ENCODE measurements around the gene IL2RA.
"Not testable (repeated sequence)": the region's sequence is repeated elsewhere in the genome, so short reads cannot be mapped to it uniquely, and the experiment has no call there.

The IL2RA gene

DNA sequence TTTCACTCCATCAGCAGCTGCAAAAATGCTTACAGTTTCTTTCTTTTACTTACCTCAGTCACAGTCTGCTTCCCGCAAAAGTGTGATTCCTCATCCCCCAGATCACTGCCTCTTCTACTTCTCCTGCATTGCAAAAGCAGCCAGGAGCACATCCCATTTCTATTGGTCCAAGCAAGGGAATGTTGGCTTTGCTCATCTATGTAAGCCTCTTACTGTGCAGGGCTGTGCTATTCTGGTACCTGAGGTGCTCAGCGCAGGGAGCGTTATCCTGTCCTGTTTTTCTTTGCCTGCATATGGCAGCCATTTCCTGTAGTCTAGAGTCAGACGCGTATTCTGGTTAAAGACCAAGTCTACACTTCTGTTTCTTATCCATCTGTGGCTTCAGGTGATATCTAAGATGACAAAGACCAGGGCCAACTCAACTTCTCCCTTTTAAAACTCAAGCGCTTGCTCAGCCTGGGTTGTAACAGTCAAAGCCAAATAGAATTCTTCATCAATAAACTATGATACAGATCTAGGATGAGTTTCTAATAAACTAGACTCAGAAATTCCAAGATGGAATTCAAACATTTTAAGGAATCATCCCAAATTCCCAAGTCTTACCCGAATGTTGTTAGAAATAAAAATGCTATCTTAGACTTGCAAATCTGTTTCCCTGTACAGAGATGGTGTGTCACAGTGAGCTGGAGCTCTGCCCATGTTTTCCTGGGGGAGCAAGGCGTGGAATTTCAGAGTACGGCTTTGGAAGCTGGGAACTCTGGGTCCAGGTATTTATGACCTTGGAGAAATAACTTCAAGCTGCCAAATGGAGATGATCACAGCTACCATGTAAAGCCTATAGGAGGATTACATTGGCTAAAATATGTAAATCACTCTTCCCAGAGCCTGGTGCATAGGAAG lies 20.6 kb upstream of the IL2RA start:
- no peak for DNase-seq

DNA sequence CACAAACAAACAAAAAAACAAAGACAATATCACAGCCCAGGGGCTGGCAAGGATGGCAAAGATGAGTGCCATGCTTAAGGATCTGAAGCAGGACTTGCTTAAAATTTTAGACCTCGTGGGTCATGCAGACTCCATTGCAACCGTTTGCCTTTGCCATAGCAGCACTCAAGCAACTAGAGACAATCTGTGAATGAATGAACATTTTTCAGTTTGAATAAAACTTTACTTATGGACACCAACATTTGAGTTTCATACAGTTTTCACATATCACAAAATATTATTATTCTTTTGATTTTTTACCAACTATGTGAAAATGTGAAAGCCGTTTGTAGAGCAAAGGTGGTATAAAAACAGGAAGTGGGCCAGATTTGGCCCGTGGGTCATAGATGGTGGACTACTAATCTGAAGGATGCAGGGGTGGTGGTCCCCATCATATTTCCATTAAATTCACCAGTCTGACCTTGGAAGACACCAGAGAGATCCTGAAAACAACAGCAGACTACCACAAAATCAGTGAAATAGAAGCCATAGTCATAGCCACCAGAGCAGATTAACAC lies 18.3 kb upstream of the IL2RA start:
- DNase-seq, result no peak

DNA sequence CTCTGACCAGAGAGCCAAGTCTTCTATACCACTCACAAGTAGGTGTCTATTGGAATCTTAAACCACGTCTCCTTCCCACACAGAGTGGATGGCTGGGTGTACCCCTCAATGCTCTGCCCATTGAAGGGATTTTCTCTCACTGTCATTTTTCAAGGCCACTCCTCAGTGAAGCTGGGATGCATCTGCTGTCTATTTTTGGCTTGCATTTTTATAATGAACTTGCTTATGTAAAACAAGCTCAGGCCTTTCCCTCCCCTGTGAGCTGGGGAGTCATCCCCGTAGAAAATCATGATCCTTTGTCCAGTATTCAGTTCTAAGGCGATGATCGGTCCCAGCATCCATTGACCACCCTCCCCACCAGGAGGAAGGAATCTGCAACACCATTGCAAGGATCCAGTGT lies 16.9 kb upstream of the IL2RA start:
- DNase-seq, result no peak

DNA sequence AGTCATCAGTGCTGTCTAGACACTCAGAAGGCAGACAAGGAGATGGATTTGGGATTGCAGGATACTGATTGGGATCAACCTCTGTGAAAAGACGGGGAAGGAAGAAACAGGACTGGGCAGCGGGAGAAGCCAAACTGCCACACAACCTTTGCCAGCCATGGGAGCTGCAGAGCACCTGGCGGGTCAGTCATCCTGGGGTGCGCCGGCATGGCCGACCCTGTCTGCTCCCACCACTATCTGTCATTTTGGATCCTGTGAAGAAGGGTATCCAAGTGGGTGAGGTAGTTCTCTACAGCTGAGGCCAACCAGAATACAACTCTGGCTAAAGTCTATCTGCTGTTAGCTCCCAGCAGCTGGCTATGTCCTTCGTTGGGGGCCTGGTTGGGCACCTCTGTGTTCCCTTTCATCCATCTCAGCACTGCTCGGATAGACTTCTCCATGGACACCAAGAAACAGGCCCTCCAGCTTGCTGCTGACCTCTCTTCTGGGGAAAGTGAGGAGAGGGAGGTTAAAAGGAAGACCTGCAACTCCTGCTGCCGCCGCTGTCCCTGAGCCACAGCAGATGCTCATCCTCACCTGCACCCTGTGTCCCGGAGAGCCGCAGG lies 15.0 kb upstream of the IL2RA start:
- DNase-seq, result no peak

DNA sequence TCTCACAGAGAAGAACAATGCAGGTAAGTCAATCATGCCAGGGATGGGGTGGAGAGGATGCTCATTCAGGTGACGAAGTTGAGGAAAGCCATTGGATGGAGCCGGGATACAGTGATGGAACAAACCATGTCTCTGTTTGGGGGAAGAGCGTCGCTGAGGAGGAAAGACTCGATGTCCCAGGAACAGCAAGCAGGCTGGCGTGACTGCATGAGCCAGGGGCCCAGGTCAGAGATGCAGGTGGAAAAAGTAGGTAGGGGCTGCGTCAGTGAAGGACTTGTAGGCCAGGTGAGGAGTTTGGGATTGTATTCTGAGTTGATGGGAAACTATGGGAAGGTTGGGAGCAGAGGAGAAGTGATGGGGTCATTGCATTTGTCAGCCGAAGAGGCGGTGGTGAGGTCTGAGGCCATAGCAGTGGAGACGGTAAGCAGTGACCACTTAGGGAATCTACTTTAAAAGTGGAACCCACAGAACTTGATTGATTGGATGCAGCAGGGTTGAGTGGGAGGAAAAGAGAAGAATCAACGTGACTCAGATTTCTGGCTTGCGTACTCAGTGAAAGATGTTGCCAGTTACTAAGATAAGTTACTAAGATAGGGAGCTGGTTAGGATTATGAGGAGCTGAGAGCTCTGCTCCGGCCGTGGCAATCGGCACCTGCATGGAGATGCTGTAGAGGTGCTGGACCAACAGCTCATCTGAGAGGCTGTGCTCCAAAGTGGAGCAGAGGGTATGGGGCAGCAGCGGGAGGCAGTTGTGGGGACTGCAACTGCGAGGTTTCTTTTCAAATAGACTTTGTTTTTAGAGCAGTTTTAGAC lies 12.5 kb upstream of the IL2RA start:
- DNase-seq, result no peak

DNA sequence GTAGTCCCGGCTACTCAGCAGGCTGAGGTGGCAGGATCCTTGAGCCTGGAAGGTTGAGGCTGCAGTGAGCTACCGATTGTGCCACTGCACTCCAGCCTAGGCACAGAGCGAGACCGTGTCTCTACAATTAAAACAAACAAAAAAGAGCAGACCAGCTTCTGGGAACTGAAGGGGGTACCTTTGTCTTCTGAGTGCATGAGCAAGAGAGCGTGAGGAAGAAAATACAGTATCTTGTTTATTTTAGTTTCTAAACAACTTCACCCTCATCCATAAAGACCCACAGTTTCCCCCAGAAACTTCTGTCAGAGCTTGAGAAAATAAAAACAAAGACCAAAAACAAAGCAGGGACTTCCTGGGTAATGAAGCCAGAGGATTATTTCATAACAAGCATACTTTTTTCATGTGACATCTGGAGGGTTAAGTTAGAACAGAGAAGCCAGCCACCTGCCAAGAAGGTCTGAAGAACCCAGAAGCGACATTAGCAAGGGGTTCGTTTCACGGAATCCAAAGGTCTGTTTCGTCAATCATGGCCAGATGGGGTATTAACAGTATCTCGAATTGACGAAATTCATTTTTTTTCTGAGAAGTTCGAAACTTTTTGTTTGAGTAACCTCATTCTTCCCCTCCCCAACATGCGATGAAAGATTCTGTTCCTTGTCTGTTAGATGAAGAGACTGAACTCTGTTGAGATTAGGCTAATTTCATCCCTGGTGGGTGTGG lies 10.2 kb upstream of the IL2RA start:
- DNase-seq, result no peak

DNA sequence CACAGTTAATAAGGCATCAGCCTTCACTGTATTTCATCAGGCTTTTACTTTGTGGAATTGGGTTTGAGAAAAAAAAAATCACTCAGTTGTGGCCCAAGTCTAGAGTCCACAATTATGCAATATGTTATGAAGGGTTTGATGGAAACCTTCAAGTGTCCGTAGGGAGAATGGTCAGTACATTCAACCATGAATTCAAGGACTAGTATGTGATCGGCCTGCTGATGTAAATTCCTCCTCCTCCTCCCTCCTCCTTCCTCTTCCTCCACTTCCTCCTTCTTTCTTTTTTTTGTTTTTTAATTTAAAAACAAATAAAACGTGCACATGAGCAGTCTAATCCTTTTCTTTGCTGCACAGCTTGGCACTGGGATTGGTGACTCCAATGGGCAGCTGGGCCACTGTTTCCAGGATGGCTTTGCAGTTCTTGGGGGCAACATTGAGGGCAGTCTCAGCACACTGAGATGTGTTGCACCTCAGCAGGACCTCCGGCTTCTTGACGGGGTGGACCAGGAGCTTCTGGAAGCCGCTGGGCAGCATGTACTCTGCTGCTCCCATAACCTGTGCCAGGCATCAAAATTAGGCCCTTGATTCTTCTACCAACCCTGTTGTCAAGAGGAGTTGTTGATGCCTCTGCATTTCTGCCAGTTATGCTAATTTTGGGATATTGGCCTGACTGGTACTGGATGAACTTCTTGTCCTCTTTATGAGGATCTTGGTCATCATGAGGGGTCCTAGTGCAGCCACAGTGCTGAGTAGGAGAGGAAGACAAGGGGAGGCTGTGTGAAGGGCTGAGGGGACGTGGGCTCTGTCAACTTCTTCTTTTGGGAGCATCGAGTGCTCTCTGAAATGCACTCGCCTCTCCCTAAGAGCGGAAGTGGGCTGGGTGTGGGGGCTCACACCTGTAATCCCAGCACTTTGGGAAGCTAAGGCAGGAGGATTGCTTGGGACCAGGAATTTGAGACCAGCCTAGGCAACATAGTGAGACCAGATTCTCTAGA lies 9.3 kb upstream of the IL2RA start:
- no peak for DNase-seq

DNA sequence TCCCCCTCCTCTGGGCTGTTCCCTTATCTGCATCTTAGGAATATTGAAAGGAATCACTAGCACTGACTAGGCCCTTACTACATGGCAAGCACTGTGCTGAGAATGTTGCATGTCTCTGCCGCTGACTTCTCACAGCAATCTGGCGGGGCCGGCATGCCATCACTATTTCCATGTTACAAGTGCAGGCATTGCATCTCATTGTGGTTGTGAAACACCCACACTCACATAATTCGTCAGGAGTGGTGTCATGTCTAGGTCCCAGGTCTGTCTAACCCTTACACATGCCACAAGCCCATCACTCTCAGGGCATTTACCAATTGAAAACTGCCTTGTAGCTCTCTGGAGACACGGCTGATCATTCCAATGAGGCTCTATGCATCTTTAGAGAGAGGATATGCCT lies 8.5 kb upstream of the IL2RA start:
- DNase-seq, result no peak

DNA sequence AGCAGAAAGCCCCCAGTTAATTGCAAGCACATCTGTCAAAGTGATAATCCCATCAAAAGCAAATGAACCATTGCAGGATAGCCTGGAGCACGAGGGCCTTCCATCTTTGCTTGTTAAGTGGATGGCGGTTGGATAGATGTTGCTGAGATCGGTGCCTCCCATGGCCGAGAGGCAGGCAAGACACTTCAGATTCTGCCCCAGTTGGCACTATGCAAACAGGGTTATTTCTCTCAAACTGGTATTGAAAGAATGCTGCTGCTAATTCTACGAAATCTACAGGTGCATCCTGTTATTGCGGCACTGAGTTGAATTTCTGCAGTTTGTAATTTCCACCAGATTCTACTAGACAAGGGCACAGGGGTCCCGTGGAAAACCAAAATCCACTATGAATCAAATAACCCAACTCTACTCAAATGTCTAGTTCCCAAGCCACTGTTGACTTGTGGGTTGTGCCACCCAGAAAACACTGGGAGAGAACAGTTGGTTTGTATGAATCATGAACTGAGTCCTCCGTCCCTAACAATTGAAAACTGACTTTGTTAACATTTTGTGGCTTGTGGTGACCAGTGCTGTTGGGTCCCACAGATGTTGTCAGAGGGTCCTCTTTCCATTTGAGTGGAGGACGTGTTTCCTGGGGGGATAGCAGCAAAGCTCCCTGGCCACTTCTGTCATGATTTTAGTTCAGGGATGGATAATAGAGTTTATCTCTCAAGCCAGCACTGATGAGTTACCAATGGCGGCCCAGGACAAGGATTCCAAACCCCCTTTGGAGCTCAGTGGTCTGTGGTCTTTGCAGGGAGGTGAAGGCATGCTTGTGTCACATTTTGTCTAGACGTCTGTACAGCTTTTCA lies 7.1 kb upstream of the IL2RA start:
- no peak for DNase-seq

DNA sequence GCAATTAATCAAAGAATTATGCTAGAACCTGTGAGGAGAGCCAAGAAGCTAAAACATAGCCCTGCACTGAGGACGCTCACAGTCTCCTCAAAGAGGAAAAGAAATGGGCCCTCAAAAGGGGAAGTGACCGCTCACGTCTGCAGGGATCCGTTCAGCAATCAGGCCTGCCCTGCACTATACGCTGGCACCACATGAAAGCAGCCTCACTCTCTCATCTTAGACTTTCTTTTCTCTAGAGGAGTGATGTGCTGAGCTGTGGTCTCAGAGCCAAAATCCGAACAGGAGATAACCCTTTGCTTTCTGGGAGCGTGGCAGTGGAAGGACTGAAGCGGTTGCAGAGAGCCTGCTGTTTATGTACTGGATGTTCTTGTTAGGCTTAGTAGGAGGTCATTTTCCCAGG lies 6.3 kb upstream of the IL2RA start:
- no peak for DNase-seq

DNA sequence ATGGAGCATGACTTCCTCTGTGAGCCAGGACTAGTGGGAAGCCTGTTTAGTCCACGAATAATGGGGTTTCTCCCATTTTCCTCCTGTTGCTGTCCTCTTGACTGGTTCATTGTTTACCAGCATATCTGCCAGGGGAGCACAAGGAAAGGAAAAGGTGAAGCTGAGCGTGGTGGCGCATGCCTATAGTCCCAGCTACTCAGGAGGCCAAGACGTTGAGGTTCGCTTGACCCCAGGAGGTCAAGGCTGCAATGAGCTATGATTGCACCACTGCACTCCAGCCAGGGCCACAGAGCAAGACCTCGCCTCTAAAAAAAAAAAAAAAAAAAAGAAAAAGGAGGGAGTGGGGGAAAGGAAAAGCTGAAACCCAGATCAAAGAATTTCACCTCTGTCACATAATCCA lies 5.8 kb upstream of the IL2RA start:
- no peak for DNase-seq

DNA sequence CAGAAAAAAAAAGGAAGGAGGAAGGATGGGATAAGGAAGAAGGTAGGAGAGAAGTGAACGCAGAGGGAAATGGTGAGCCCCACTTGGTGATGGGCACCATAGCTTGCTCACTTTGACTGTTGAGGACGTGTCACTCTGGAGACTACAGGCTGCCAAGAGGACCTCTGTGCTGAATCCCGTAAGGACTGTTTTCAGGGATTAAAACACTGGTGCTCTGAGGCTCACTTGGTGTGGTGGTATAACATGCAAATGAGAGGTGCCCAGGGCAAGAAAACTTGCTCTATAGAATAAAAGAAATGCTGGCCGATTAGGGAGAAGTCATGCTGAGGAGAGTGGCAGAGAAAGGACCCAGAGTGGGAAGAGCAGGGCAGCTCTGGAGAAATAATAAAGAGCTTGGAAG lies 5.3 kb upstream of the IL2RA start:
- no peak for DNase-seq

DNA sequence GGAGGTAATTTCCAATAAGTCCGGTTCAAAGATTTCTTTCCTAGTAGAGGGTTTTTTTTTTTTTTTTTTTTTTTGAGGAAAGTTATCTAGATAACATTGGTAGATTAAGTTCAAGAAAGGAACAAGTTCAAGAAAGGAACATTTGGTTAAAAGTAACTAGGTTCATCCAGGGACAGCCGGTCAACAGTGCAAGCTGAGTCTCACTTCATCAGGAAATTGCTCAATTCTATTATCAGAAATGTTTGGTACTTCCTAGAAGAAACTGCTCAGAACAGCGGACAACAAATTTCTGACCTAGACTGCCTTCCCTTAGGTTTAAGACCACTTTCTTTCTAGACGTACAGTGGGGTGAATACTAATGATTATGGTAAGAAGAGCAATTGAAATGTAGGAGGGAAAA lies 3.7 kb upstream of the IL2RA start:
- no peak for DNase-seq

DNA sequence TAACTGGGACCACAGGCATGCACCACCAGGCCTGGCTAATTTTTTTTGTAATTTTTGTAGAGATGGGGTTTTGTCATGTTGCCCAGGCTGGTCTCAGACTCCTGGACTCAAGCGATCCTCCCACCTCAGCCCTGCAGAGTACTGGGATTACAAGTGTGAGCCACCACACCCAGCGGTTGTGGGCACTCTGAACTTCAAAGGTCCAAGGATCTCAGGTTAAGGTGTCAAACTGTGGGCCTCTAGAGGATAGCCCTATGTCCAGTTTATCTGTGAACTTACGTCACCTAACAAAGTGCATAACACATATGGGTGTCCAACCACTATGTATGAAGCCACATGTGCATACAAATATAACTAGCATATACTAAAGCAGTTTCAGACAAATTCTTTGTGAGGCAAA lies 3.2 kb upstream of the IL2RA start:
- DNase-seq, result no peak

DNA sequence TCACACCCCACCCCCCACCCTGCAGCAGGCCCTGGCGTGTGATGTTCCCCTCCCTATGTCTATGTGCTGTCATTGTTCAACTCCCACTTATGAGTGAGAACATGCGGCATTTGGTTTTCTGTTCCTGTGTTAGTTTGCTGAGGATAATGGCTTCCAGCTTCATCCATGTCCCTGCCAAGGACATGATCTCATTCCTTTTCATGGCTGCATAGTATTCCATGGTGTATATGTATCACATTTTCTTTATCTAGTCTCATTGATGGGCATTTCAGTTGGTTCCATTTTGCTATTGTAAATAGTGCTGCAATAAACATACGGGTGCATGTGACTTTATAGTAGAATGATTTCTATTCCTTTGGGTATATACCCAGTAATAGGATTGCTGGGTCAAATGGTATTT lies 2.6 kb upstream of the IL2RA start:
- not testable (repeated sequence) for DNase-seq

DNA sequence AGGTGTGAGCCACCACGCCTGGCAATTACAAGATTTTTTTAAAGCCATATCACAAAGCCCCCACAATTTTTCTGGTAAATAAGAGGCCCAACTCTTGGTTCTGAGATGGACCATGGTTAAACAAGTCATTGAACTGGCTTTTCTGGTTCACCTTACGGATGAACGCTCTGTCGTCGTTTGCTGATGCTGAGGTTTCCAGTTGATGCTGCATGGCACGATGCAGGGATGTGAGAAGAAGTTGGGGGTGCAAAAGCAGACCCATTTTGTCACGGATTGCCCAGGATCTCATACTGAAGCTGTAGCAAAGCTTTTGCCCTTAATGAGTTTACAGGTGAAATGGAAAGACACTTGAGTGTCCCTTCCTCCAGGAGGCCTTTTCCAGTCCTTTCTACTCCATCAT lies 2.0 kb upstream of the IL2RA start:
- DNase-seq, result no peak

DNA sequence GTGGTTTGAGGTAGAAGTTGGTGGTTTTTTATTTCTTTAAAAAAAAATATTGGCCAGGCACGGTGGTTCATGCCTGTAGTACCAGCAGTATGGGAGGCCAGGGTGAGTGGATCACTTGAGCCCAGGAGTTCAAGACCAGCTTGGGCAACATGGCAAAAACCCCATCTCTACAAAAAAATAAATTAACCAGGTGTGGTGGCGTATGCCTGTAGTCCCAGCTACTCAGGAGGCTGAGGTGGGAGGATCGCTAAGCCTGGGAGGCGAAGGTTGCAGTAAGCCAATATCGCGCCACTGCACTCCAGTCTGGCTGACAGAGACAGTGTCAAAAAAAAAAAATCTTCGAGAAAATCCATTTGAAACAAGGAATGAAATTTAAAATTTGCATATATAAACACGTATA lies 1.1 kb downstream of the IL2RA start:
- DNase-seq, result no peak

DNA sequence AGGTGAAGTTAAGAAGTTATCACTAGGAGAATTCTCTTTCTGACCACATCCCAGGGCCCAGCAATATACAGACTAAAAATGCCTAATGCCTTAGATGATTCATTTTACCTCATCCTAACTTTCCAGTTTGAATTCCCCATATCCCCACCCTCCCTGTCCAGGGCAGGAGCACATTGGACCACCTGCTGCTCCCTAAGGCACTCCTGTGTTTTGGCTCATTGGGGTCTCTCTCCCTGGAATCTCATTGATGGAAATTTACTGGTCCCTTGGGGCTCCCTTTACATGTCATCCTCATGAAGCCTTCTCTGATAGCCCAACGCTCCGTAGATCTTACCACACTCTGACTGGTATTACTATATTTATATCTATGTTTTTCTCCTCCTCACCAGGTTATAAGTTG lies 2.7 kb downstream of the IL2RA start:
- DNase-seq, result no peak

DNA sequence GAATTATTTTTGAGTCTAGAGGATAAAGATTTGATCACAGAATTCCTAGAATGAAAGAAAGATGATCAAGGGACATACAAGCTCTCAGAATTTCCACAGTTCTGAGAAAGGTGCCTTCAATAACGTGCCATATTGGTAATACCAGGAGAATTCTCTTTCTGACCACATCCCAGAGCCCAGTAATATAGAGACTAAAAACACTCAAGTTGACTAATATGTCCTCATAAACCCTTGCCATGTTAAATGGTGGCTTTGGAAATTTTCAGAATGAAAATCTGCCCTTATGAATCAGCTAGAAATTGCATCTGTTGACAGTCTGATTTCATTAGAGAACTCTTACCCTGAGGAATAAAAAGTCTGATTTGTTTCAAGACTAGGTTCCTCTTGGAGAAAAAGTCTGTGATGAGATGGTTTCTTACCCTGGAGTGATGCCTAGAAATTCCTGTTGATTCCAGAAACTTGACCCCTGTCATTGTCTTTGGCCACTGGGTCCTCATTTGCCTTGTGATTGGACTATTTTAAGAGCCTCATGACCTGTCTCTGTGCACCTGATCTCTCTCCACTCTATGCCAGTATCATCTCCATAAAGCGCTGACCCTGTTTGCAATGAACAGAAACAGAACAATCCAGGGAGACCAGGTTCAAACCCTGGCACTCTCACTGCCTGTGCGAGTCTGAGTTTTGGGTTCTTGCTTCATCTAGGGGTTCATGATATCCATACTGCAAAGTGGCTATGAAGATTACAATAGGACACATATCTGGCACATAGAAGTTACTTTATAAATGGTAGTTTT lies 3.3 kb downstream of the IL2RA start:
- no peak for DNase-seq

Data from DMS79 treated with DMSO at 0.1 percent for 48 hours (cell line).